GM23338 (cell line): Measurements from ENCODE around the gene THYN1.

Experiments
- CREB1 ChIP-seq: fragments of 250-450 bp; sonication (Bioruptor Pico); IDR thresholded peaks from 2 replicates; pipeline ENCODE4 v1.5.0; 2020; ENCODE audit warnings: low read depth, mild to moderate bottlenecking, moderate library complexity
- CTCF ChIP-seq, 2 experiments: fragments of 200-600 bp in 1 of 2; sonication (generic) in 1 of 2; conservative IDR thresholded peaks; 2 replicates each; pipeline versions ENCODE4 v1.5.1 to v1.6.1; 2016 to 2017; ENCODE audit warnings: antibody characterized with exemption in 2 of 2, low read depth in 2 of 2, mild to moderate bottlenecking in 2 of 2, moderate library complexity in 1 of 2
- EZH2 ChIP-seq: fragments of 200-600 bp; sonication (generic); IDR thresholded peaks from one replicate; pipeline ENCODE4 v1.8.0; 2017; ENCODE audit warnings: antibody characterized with exemption, mild to moderate bottlenecking, low read depth; ENCODE audit not compliant: unreplicated experiment
- EZH2phosphoT487 ChIP-seq: fragments of 200-600 bp; sonication (generic); IDR thresholded peaks from one replicate; pipeline ENCODE4 v1.8.1; 2018; ENCODE audit warnings: antibody characterized with exemption; ENCODE audit not compliant: unreplicated experiment
- JUNB ChIP-seq: IDR thresholded peaks from one replicate; pipeline ENCODE4 v1.6.1; 2016; ENCODE audit warnings: antibody characterized with exemption; ENCODE audit not compliant: unreplicated experiment
- POLR2AphosphoS5 ChIP-seq: IDR thresholded peaks from 2 replicates; pipeline ENCODE4 v1.6.1; 2016; ENCODE audit warnings: antibody characterized with exemption, low read depth
- REST ChIP-seq: IDR thresholded peaks from one replicate; pipeline ENCODE4 v1.6.1; 2018; ENCODE audit warnings: antibody characterized with exemption; ENCODE audit not compliant: unreplicated experiment

DNA sequence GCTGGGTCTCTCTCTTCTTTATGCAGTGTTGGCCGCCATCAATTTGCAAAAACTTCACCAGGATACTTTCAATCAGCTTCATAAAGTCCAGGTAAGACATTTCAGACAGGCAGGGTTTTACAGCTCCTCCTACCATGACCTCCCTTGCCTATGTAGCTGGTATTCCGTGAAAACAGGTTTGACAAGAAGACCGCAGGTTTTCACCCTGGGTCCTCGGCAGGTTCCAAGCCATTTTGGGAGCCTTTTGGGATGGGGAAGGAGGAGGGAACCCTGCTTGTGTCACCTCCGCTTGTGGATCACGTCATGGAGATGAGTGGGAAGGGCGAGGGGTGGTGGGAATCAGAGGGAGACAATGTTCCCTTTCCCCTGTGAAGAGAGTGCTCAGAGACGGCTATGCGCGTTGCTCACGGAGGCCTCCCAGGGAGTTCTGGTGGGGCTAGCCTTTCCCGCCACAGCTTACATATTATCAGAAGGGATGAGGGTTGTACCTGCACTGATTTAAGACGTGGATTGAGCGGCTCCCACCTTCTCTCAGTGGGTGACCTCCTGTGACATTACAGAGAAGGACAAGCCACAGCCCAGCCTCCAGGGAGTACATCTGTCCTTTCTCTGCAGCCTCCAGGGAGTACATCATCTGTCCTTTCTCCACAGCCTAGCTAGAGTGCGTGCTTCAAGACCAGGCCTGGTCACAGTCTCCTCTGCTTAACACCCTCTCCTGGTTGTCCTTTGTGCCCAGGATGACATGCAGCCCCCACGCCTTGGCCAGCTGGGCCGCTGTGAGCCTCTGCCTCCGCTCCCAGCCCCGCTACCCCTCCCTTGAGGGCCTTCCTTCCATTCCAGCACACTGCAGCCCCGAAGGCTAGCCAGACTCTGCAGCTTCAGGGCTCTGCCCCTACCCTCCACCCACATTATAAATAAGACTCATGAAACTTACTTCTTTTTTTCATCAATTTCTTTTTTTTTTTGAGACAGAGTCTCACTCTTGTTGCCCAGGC lies 40.3 kb upstream of the THYN1 start:
- TF ChIP-seq CREB1 (CRISPR knock-in tag) (no peak), EZH2 (no peak), JUNB (no peak), POLR2AphosphoS5 (no peak), CTCF (conservative IDR thresholded peaks at IDR 0.05; ENCODE audit: low read depth in 2 of 2) (no peak), EZH2phosphoT487 (no peak), REST (no peak)
